ENCODE data around the gene UBA7.

GRCh38 chr3:49794926-49795905 is 18.5 kb downstream of the UBA7 start:
- TF ChIP-seq JUND (IDR thresholded peaks at IDR 0.05): no peak
- TF ChIP-seq SIN3A (IDR thresholded peaks at IDR 0.05; ENCODE audit: borderline replicate concordance, low read depth, low read length): no peak
- TF ChIP-seq CTCF (IDR thresholded peaks at IDR 0.05): no peak
- TF ChIP-seq TAF1 (IDR thresholded peaks at IDR 0.05; ENCODE audit: borderline replicate concordance, low read depth, low read length): no peak
- TF ChIP-seq TEAD4 (IDR thresholded peaks at IDR 0.05; ENCODE audit: borderline replicate concordance, insufficient read depth): no peak
- TF ChIP-seq EP300 (IDR thresholded peaks at IDR 0.05; ENCODE audit: borderline replicate concordance in 1 of 2, low read depth in 1 of 2, low read length in 1 of 2): no peak
- TF ChIP-seq PBX3 (IDR thresholded peaks at IDR 0.05): no peak
- no peak for TF ChIP-seq RCOR1 (IDR thresholded peaks at IDR 0.05; ENCODE audit: low read length)

Data from SK-N-SH (cell line).